Suprapubic skin (tissue), 4 donors: ENCODE results near the gene LPAR3.

Source experiments
- CTCF ChIP-seq, 2 donors: fragments of 200-600 bp in 1 of 2; fragments of 450-650 bp in 1 of 2; sonication (generic) in 1 of 2; IDR thresholded peaks; one replicate each; pipeline ENCODE4 v1.5.1; 2016 to 2019; ENCODE audit warnings: antibody characterized with exemption in 2 of 2, mild to moderate bottlenecking in 1 of 2, moderate library complexity in 1 of 2
- EP300 ChIP-seq: sonication (generic); formaldehyde crosslinking; IDR thresholded peaks from one replicate; pipeline ENCODE4 v1.6.1; 2017; ENCODE audit warnings: antibody characterized with exemption
- POLR2A ChIP-seq, 2 donors: fragments of 450-650 bp; IDR thresholded peaks; one replicate each; pipeline ENCODE4 v1.6.1; 2017; ENCODE audit warnings: antibody characterized with exemption in 2 of 2, mild to moderate bottlenecking in 2 of 2, moderate library complexity in 2 of 2
- POLR2AphosphoS5 ChIP-seq, 3 donors: sonication (generic); formaldehyde crosslinking; IDR thresholded peaks; one replicate each; pipeline ENCODE4 v1.6.1; 2017; ENCODE audit warnings: antibody characterized with exemption in 3 of 3

GRCh38 chr1:84841971-84842370 lies 51.0 kb downstream of the LPAR3 start:
- TF ChIP-seq CTCF (IDR thresholded peaks at IDR 0.05) = no peak
- TF ChIP-seq POLR2A (IDR thresholded peaks at IDR 0.05) = no peak
- TF ChIP-seq EP300 = no peak
- no peak for TF ChIP-seq POLR2AphosphoS5 (IDR thresholded peaks at IDR 0.05)
